ENCODE measurements around the gene STK4.
"Not testable (repeated sequence)": the region's sequence is repeated elsewhere in the genome, so short reads cannot be mapped to it uniquely, and the experiment has no call there.

The STK4 gene

GRCh38 chr20:45051204-45052060 lies 85.1 kb downstream of the STK4 start:
- H3K4me1 Mint-ChIP-seq (ENCODE audit: low read depth), result peaks cover 49% of the 10 kb centered on the region
- DNase-seq (ENCODE audit: low spot score), result no peak
- peak overlapping the region; percentile 13 for H3K27ac Mint-ChIP-seq
- no peaks in the 10 kb centered on the region for H3K27me3 Mint-ChIP-seq (ENCODE audit: low read depth)
- no peaks in the 10 kb centered on the region for H3K9me3 Mint-ChIP-seq
- H3K36me3 Mint-ChIP-seq (ENCODE audit: low read depth), result peaks cover 46% of the 10 kb centered on the region
- peak overlapping the region; percentile 17 for H3K4me3 Mint-ChIP-seq

GRCh38 chr20:45052698-45053429 lies 86.6 kb downstream of the STK4 start:
- Mint-ChIP-seq H3K4me3 (peak overlapping the region; percentile 25), H3K36me3 (ENCODE audit: low read depth) (peaks cover 49% of the 10 kb centered on the region), H3K4me1 (ENCODE audit: low read depth) (peaks cover 52% of the 10 kb centered on the region), H3K27ac (peak overlapping the region; percentile 24), H3K9me3 (no peaks in the 10 kb centered on the region), H3K27me3 (ENCODE audit: low read depth) (no peaks in the 10 kb centered on the region)
- DNase-seq (ENCODE audit: low spot score), result peak; percentile 29

- no peaks in the 10 kb centered on the region for H3K9me3 Mint-ChIP-seq
- no peak for DNase-seq (ENCODE audit: low spot score)
- no peaks in the 10 kb centered on the region for H3K27me3 Mint-ChIP-seq (ENCODE audit: low read depth)
- H3K4me3 Mint-ChIP-seq, result peak overlapping the region; percentile 24
- peak overlapping the region; percentile 24 for H3K27ac Mint-ChIP-seq
- H3K36me3 Mint-ChIP-seq (ENCODE audit: low read depth), result peaks cover 49% of the 10 kb centered on the region
- peaks cover 53% of the 10 kb centered on the region for H3K4me1 Mint-ChIP-seq (ENCODE audit: low read depth)
Measured at GRCh38 chr20:45053430-45054351, 87.4 kb downstream of the STK4 start.

DNA sequence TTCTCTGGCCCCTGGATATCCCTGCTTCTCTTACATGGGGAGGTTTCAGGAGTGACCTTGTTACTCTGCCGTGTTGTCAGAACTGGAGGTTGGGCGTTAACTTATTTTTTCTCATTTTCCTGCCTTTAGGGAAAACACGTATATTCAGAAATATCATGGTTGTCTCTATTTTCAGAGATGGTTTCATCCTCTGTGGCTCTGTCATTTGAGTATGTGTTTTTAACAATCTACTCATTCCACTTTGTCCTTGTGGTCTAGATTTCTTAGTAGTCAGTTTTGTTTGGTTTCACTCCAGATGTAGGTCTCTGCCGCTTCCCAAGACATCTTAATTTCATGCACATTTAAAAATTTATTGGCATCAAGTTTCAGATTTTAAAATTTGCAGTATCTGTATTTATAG lies 88.7 kb downstream of the STK4 start:
- no peak for DNase-seq (ENCODE audit: low spot score)
- Mint-ChIP-seq H3K9me3 (no peaks in the 10 kb centered on the region), H3K4me3 (no peak overlapping the region), H3K36me3 (ENCODE audit: low read depth) (peaks cover 53% of the 10 kb centered on the region), H3K27ac (no peak overlapping the region), H3K4me1 (ENCODE audit: low read depth) (peaks cover 50% of the 10 kb centered on the region), H3K27me3 (ENCODE audit: low read depth) (no peaks in the 10 kb centered on the region)

- no peak for DNase-seq (ENCODE audit: low spot score)
- Mint-ChIP-seq H3K36me3 (ENCODE audit: low read depth) (peaks cover 57% of the 10 kb centered on the region), H3K27ac (no peak overlapping the region), H3K4me3 (no peak overlapping the region), H3K4me1 (ENCODE audit: low read depth) (peaks cover 48% of the 10 kb centered on the region), H3K27me3 (ENCODE audit: low read depth) (no peaks in the 10 kb centered on the region), H3K9me3 (no peaks in the 10 kb centered on the region)
Measured at GRCh38 chr20:45056473-45057173, 90.3 kb downstream of the STK4 start.

- Mint-ChIP-seq H3K4me3 (no peak overlapping the region), H3K27me3 (ENCODE audit: low read depth) (no peaks in the 10 kb centered on the region), H3K36me3 (ENCODE audit: low read depth) (peaks cover 60% of the 10 kb centered on the region), H3K4me1 (ENCODE audit: low read depth) (peaks cover 32% of the 10 kb centered on the region), H3K9me3 (no peaks in the 10 kb centered on the region), H3K27ac (no peak overlapping the region)
- no peak for DNase-seq (ENCODE audit: low spot score)
Measured at GRCh38 chr20:45058168-45058850, 92.0 kb downstream of the STK4 start.

DNA sequence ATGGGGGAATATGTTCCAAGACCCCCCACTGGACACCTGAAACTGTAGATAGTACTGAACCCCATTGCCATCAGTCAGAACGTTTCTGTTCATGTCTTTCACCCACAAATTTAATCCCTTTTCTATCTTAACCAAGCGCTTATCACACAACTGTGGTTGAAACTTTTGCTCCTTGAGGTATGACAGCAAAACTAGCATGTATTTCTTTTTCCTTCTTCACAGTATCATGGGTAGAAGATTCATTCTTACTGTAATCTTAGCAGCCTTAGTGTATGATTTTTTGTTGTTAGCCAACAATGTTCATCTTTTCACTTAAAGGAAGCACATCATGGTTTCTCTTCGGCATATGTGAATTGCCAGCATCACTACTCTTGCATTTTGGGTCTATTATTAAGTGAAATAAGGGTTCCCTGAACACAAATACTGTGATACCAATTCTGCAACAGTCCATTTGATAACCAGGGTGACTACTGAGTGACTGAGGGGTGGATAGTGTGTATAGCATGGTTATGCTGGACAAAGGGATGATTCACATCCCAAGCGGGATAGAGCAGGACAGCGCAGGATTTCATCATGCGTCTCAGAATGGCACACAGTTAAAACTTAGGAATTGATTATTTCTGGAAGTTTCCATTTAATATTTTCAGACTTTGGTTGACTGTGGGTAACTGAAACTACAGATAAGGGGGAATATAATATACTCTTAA lies 92.9 kb downstream of the STK4 start:
- no peak overlapping the region for H3K4me3 Mint-ChIP-seq
- peak overlapping the region; percentile 3 for H3K27ac Mint-ChIP-seq
- no peaks in the 10 kb centered on the region for H3K27me3 Mint-ChIP-seq (ENCODE audit: low read depth)
- H3K4me1 Mint-ChIP-seq (ENCODE audit: low read depth), result peaks cover 35% of the 10 kb centered on the region
- no peaks in the 10 kb centered on the region for H3K9me3 Mint-ChIP-seq
- DNase-seq (ENCODE audit: low spot score), result no peak
- peaks cover 55% of the 10 kb centered on the region for H3K36me3 Mint-ChIP-seq (ENCODE audit: low read depth)

- no peak for DNase-seq (ENCODE audit: low spot score)
- Mint-ChIP-seq H3K27ac (no peak overlapping the region), H3K4me3 (no peak overlapping the region), H3K4me1 (ENCODE audit: low read depth) (peaks cover 38% of the 10 kb centered on the region), H3K27me3 (ENCODE audit: low read depth) (no peaks in the 10 kb centered on the region), H3K36me3 (ENCODE audit: low read depth) (peaks cover 54% of the 10 kb centered on the region), H3K9me3 (no peaks in the 10 kb centered on the region)
Measured at GRCh38 chr20:45060294-45060693, 94.0 kb downstream of the STK4 start.

GRCh38 chr20:45061244-45061643 lies 94.9 kb downstream of the STK4 start:
- H3K27ac Mint-ChIP-seq, result no peak overlapping the region
- H3K9me3 Mint-ChIP-seq, result no peaks in the 10 kb centered on the region
- H3K27me3 Mint-ChIP-seq (ENCODE audit: low read depth), result no peaks in the 10 kb centered on the region
- no peak for DNase-seq (ENCODE audit: low spot score)
- H3K4me1 Mint-ChIP-seq (ENCODE audit: low read depth), result peaks cover 39% of the 10 kb centered on the region
- H3K4me3 Mint-ChIP-seq, result no peak overlapping the region
- peaks cover 49% of the 10 kb centered on the region for H3K36me3 Mint-ChIP-seq (ENCODE audit: low read depth)

DNA sequence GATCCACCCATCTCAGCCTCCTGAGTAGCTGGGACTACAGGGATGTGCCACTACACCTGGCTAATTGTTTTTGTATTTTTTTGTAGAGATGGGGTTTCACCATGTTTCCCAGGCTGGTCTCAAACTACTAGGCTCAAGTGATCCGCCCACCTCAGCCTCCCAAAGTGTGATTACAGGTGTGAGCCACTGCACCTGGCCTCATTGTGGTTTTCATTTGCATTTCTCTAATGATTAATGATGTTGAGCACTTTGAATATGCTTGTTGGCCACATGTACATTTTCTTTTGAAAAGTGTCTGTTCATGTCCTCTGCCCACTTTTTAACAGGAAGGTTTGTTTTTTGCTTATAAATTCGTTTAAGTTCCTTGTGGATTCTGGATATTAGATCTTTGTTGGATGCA lies 96.8 kb downstream of the STK4 start:
- H3K4me3 Mint-ChIP-seq; DNase-seq (ENCODE audit: low spot score); H3K9me3 Mint-ChIP-seq; H3K27me3 Mint-ChIP-seq (ENCODE audit: low read depth); H3K27ac Mint-ChIP-seq: not testable (repeated sequence)
- Mint-ChIP-seq H3K4me1 (ENCODE audit: low read depth) (peaks cover 34% of the 10 kb centered on the region), H3K36me3 (ENCODE audit: low read depth) (peaks cover 48% of the 10 kb centered on the region)

DNA sequence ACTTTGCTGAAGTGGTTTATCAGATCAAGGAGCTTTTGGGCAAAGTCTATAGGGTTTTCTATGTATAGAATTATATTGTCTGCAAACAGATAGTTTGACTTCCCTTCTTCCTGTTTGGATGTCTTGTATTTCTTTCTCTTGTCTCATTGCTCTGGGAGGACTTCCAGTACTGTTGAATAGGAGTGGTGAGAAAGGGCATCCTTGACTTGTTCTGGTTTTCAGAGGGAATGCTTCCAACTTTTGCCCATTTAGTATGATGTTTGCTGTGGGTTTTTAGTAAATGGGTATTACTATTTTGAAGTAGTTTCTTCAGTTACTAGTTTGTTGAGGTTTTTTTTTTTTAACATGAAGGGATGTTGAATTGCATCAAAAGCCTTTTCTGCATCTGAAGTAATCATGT lies 98.5 kb downstream of the STK4 start:
- no peaks in the 10 kb centered on the region for H3K27me3 Mint-ChIP-seq (ENCODE audit: low read depth)
- H3K4me1 Mint-ChIP-seq (ENCODE audit: low read depth), result peaks cover 24% of the 10 kb centered on the region
- no peak overlapping the region for H3K4me3 Mint-ChIP-seq
- no peak for DNase-seq (ENCODE audit: low spot score)
- H3K27ac Mint-ChIP-seq, result no peak overlapping the region
- no peaks in the 10 kb centered on the region for H3K9me3 Mint-ChIP-seq
- H3K36me3 Mint-ChIP-seq (ENCODE audit: low read depth), result peaks cover 52% of the 10 kb centered on the region

- H3K9me3 Mint-ChIP-seq, result no peaks in the 10 kb centered on the region
- peaks cover 55% of the 10 kb centered on the region for H3K36me3 Mint-ChIP-seq (ENCODE audit: low read depth)
- peaks cover 18% of the 10 kb centered on the region for H3K4me1 Mint-ChIP-seq (ENCODE audit: low read depth)
- H3K27me3 Mint-ChIP-seq (ENCODE audit: low read depth), result no peaks in the 10 kb centered on the region
- DNase-seq (ENCODE audit: low spot score), result no peak
- no peak overlapping the region for H3K4me3 Mint-ChIP-seq
- no peak overlapping the region for H3K27ac Mint-ChIP-seq
Measured at GRCh38 chr20:45066372-45066771, 100.1 kb downstream of the STK4 start.

All from T-helper 2 cell treated with Interferon-gamma antibody and Interleukin-4, amounts not matched to agents 5 μg/mL and 100 μg/mL, for 36 hours (primary cell).